ENCODE measurements around the gene IQCM. TPM values are rescaled to one million over a fixed set of nuclear protein-coding genes. Genes with fewer than 3 reads are reported as not detected.

Gene IQCM
- total and polyA plus RNA-seq, 2 donors (not counting 1 experiment from before 2014, with no cell fraction given) = not detected

- TF ChIP-seq CTCF (conservative IDR thresholded peaks at IDR 0.05 in 1 of 2, IDR thresholded peaks at IDR 0.05 in 1 of 2; ENCODE audit: low read depth in 1 of 2, low read length in 2 of 2) (no peak), EZH2 (IDR thresholded peaks at IDR 0.05; ENCODE audit: low read length, missing control alignments) (no peak)
Measured at GRCh38 chr4:149631629-149632028, 184.0 kb downstream of the IQCM start.

GRCh38 chr4:149630064-149630463 lies 185.6 kb downstream of the IQCM start:
- Histone ChIP-seq H3K36me3 (ENCODE audit: control insufficient read depth, insufficient read depth, low read length) (no peaks in the 10 kb centered on the region), H3K4me2 (ENCODE audit: extremely low read depth, insufficient read depth, low read length) (no peak overlapping the region), H3K27ac (ENCODE audit: insufficient read depth, low read length) (no peak overlapping the region), H3K9ac (ENCODE audit: insufficient read depth, low read length) (no peak overlapping the region), H3K79me2 (ENCODE audit: control insufficient read depth, insufficient read depth, low read length) (no peaks in the 10 kb centered on the region), H2AFZ (ENCODE audit: low read length) (no peak overlapping the region), H3K9me3 (ENCODE audit: control insufficient read depth, insufficient read depth, low read depth, low read length) (no peaks in the 10 kb centered on the region), H4K20me1 (ENCODE audit: control insufficient read depth, extremely low read depth, insufficient read depth, low read length) (no peaks in the 10 kb centered on the region), H3K4me3 (replicated peaks in 1 of 4; ENCODE audit: control extremely low read depth in 1 of 4, insufficient read depth in 1 of 4, low read depth in 3 of 4, low read length in 4 of 4) (no peak overlapping the region), H3K27me3 (ENCODE audit: control insufficient read depth, insufficient read depth, low read length) (no peaks in the 10 kb centered on the region), H3K4me1 (ENCODE audit: control insufficient read depth, extremely low read depth, insufficient read depth, low read length) (no peaks in the 10 kb centered on the region)
- no peak for DNase-seq (ENCODE audit: low read depth in 2 of 2)
- TF ChIP-seq EZH2 (IDR thresholded peaks at IDR 0.05; ENCODE audit: low read length, missing control alignments) (no peak), CTCF (conservative IDR thresholded peaks at IDR 0.05 in 1 of 2, IDR thresholded peaks at IDR 0.05 in 1 of 2; ENCODE audit: low read depth in 1 of 2, low read length in 2 of 2) (no peak)

More at GRCh38 chr4:149631629-149632028, 184.0 kb downstream of the IQCM start:
- no peak overlapping the region for H3K9ac ChIP-seq (ENCODE audit: insufficient read depth, low read length)
- no peaks in the 10 kb centered on the region for H3K79me2 ChIP-seq (ENCODE audit: control insufficient read depth, insufficient read depth, low read length)
- no peaks in the 10 kb centered on the region for H3K4me1 ChIP-seq (ENCODE audit: control insufficient read depth, extremely low read depth, insufficient read depth, low read length)
- no peak overlapping the region for H3K4me2 ChIP-seq (ENCODE audit: extremely low read depth, insufficient read depth, low read length)
- no peak overlapping the region for H3K27ac ChIP-seq (ENCODE audit: insufficient read depth, low read length)
- H4K20me1 ChIP-seq (ENCODE audit: control insufficient read depth, extremely low read depth, insufficient read depth, low read length) = no peaks in the 10 kb centered on the region
- H3K4me3 ChIP-seq (replicated peaks in 1 of 4; ENCODE audit: control extremely low read depth in 1 of 4, insufficient read depth in 1 of 4, low read depth in 3 of 4, low read length in 4 of 4) = no peak overlapping the region
- H3K36me3 ChIP-seq (ENCODE audit: control insufficient read depth, insufficient read depth, low read length) = no peaks in the 10 kb centered on the region
- H3K27me3 ChIP-seq (ENCODE audit: control insufficient read depth, insufficient read depth, low read length) = no peaks in the 10 kb centered on the region
- DNase-seq (ENCODE audit: low read depth in 2 of 2) = no peak
- no peak overlapping the region for H2AFZ ChIP-seq (ENCODE audit: low read length)
- H3K9me3 ChIP-seq (ENCODE audit: control insufficient read depth, insufficient read depth, low read depth, low read length) = no peaks in the 10 kb centered on the region

- no peak overlapping the region for H3K27ac ChIP-seq (ENCODE audit: insufficient read depth, low read length)
- H3K27me3 ChIP-seq (ENCODE audit: control insufficient read depth, insufficient read depth, low read length) = no peaks in the 10 kb centered on the region
- no peaks in the 10 kb centered on the region for H3K36me3 ChIP-seq (ENCODE audit: control insufficient read depth, insufficient read depth, low read length)
- no peak overlapping the region for H3K9ac ChIP-seq (ENCODE audit: insufficient read depth, low read length)
- TF ChIP-seq EZH2 (IDR thresholded peaks at IDR 0.05; ENCODE audit: low read length, missing control alignments) (no peak), CTCF (conservative IDR thresholded peaks at IDR 0.05 in 1 of 2, IDR thresholded peaks at IDR 0.05 in 1 of 2; ENCODE audit: low read depth in 1 of 2, low read length in 2 of 2) (no peak)
- no peak overlapping the region for H3K4me3 ChIP-seq (replicated peaks in 1 of 4; ENCODE audit: control extremely low read depth in 1 of 4, insufficient read depth in 1 of 4, low read depth in 3 of 4, low read length in 4 of 4)
- peak; percentile 23 to 85 for DNase-seq (ENCODE audit: low read depth in 2 of 2)
- no peaks in the 10 kb centered on the region for H4K20me1 ChIP-seq (ENCODE audit: control insufficient read depth, extremely low read depth, insufficient read depth, low read length)
- no peaks in the 10 kb centered on the region for H3K4me1 ChIP-seq (ENCODE audit: control insufficient read depth, extremely low read depth, insufficient read depth, low read length)
- no peaks in the 10 kb centered on the region for H3K9me3 ChIP-seq (ENCODE audit: control insufficient read depth, insufficient read depth, low read depth, low read length)
- no peaks in the 10 kb centered on the region for H3K79me2 ChIP-seq (ENCODE audit: control insufficient read depth, insufficient read depth, low read length)
- no peak overlapping the region for H2AFZ ChIP-seq (ENCODE audit: low read length)
- no peak overlapping the region for H3K4me2 ChIP-seq (ENCODE audit: extremely low read depth, insufficient read depth, low read length)
Measured at GRCh38 chr4:149605601-149606378, 209.9 kb downstream of the IQCM start.
